Kidney (tissue), 14 donors: Measurements from ENCODE around the gene TNPO1. TPM values are rescaled to one million over a fixed set of nuclear protein-coding genes. Genes with fewer than 3 reads are reported as not detected.
A peak's percentile ranks its signal among the peaks of the same experiment; 100 is the strongest.

Experiments
- DNase-seq, 5 donors: peaks; one replicate each; pipeline ENCODE4 v3.0.0-alpha.2; 2013 to 2020
- FAIRE-seq: peaks from 2 replicates; lab custom pipeline; 2012; peaks lifted over from hg19 to GRCh38; lab: Jason Lieb, UNC
- H3K27ac ChIP-seq, 2 donors: one replicate each; pipeline ENCODE4 v1.7.0; 2013; ENCODE audit warnings: low read depth in 2 of 2, low read length in 2 of 2, inconsistent platforms in 1 of 2
- H3K27me3 ChIP-seq: one replicate; pipeline ENCODE4 v1.7.1; 2013; ENCODE audit warnings: low read length, inconsistent platforms; ENCODE audit not compliant: control insufficient read depth, insufficient read depth
- H3K36me3 ChIP-seq, 3 donors: one replicate each; pipeline versions ENCODE4 v1.7.0 to v1.7.1; 2013; ENCODE audit warnings: low read length in 3 of 3, control low read depth in 1 of 3, inconsistent platforms in 1 of 3; ENCODE audit not compliant: insufficient read depth in 3 of 3, control insufficient read depth in 2 of 3
- H3K4me1 ChIP-seq, 3 donors: one replicate each; pipeline versions ENCODE4 v1.7.0 to v1.7.1; 2013; ENCODE audit warnings: low read length in 3 of 3, inconsistent platforms in 1 of 3, low read depth in 1 of 3; ENCODE audit not compliant: control insufficient read depth in 2 of 3, insufficient read depth in 2 of 3
- H3K4me3 ChIP-seq, 3 donors: one replicate each; pipeline versions ENCODE4 v1.7.0 to v1.8.1; 2013; ENCODE audit warnings: low read length in 3 of 3, control low read depth in 1 of 3, inconsistent platforms in 1 of 3
- H3K9ac ChIP-seq, 3 donors: one replicate each; pipeline versions ENCODE4 v1.7.0 to v1.7.1; 2013; ENCODE audit warnings: low read length in 3 of 3, control low read depth in 1 of 3, inconsistent platforms in 1 of 3
- H3K9me3 ChIP-seq, 3 donors: one replicate each; pipeline versions ENCODE4 v1.7.0 to v1.7.1; 2013; ENCODE audit warnings: low read length in 3 of 3, control low read depth in 1 of 3, inconsistent platforms in 1 of 3; ENCODE audit not compliant: control insufficient read depth in 2 of 3, insufficient read depth in 1 of 3
- intact Hi-C: fragments of 100-400 bp; cut with DNase I; formaldehyde crosslinking; loops from one replicate; pipeline ENCODE4 v1.11.1; 2022
- polyA plus RNA-seq: library from polyadenylated mRNA; stranded (reverse); fragments of 350-450 nt; fragmentation: Illumina TruSeq; extraction: RNeasy Lipid Tissue Mini Kit (QIAGEN cat#74804); gene quantifications from one replicate; pipeline ENCODE4 v1.2.3, GENCODE V29; 2014; ENCODE audit warnings: low read depth, low replicate concordance; ENCODE audit not compliant: insufficient read depth
- total RNA-seq: library from RNA; stranded (reverse); fragmentation: NEBNext Ultra II Directional; extraction: Animal tissue kit (Norgen Biotek cat#: 25700); gene quantifications from one replicate; pipeline ENCODE4 v1.2.1, GENCODE V29; 2021
- TF ChIP-seq, protein P1 (sequence below): IDR thresholded peaks from 3 replicates; pipeline ENCODE4 v1.5.1; 2012; ENCODE audit warnings: mild to moderate bottlenecking, moderate library complexity, borderline replicate concordance; ENCODE audit not compliant: insufficient read depth; ENCODE audit errors: extremely low read depth
- donor health status: control.
- donor health status: control.
- donor health status: control.
- donor health status: control.
- donor health status: control.
- donor health status: DM: yes; HTN: yes; CAD: no.
- donor health status: Normal renal cell carcinoma (clear cell type).

Gene TNPO1
- total and polyA plus RNA-seq, 2 donors from 2014 or later: 15.6 to 86.6 TPM

DNA sequence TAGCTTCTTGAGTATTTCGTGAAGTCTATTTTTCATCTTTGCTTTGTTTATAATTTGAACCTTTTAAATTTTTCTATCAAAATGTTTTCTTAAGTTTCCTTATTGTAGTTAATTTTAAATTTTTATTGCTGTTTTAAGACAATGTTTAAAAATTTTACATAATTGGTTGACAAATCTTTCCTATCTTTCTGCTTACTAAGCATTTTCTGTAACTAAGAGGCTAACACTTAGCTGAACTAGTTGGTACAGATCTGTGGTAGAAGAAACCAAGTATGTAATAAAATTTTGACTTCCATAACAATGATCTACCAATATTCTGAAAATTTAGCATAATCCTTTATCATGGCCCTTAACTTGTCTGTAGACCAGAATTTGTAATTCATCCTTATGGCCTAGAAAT, 32.3 kb upstream of the TNPO1 start:
- H3K27ac ChIP-seq: no peak overlapping the region
- intact Hi-C loops: no loop called here
- H3K4me1 ChIP-seq: no peaks in the 10 kb centered on the region
- H3K9ac ChIP-seq: no peak overlapping the region
- no peaks in the 10 kb centered on the region for H3K36me3 ChIP-seq
- H3K4me3 ChIP-seq: no peak overlapping the region
- H3K9me3 ChIP-seq: peaks cover 0 to 13% (median 4%) of the 10 kb centered on the region in 3 donors
- peak; percentile 68 for FAIRE-seq
- no peaks in the 10 kb centered on the region for H3K27me3 ChIP-seq
- TF ChIP-seq, protein P1, sequence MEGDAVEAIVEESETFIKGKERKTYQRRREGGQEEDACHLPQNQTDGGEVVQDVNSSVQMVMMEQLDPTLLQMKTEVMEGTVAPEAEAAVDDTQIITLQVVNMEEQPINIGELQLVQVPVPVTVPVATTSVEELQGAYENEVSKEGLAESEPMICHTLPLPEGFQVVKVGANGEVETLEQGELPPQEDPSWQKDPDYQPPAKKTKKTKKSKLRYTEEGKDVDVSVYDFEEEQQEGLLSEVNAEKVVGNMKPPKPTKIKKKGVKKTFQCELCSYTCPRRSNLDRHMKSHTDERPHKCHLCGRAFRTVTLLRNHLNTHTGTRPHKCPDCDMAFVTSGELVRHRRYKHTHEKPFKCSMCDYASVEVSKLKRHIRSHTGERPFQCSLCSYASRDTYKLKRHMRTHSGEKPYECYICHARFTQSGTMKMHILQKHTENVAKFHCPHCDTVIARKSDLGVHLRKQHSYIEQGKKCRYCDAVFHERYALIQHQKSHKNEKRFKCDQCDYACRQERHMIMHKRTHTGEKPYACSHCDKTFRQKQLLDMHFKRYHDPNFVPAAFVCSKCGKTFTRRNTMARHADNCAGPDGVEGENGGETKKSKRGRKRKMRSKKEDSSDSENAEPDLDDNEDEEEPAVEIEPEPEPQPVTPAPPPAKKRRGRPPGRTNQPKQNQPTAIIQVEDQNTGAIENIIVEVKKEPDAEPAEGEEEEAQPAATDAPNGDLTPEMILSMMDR: no peak
- no peak for DNase-seq

DNA sequence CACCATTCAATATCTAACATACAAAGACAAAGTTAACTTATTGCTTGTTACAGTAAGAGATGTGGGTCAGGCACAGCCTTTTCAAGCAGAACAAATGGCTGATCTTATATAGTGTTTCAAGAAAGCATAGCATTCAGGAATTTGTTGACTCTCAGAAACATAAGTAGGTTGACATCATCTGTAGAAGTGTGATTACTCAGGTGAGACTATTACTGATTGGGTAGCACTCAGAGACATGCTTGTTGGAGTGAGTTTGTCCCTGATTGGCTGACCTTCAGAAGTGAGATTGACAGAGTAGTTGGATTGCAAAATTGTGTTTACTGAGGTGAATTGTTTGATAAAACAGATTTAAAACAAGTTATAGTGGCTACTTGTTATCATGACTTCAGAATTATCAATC, 30.7 kb upstream of the TNPO1 start:
- Histone ChIP-seq H3K4me3 (no peak overlapping the region), H3K27me3 (no peaks in the 10 kb centered on the region), H3K36me3 (no peaks in the 10 kb centered on the region), H3K9ac (no peak overlapping the region), H3K9me3 (no peaks in the 10 kb centered on the region), H3K4me1 (no peaks in the 10 kb centered on the region), H3K27ac (no peak overlapping the region)
- intact Hi-C loops: no loop called here
- FAIRE-seq: no peak
- peak in 2 of 5 donors; percentile 47 to 52 for DNase-seq
- TF ChIP-seq, protein P1: no peak

DNA sequence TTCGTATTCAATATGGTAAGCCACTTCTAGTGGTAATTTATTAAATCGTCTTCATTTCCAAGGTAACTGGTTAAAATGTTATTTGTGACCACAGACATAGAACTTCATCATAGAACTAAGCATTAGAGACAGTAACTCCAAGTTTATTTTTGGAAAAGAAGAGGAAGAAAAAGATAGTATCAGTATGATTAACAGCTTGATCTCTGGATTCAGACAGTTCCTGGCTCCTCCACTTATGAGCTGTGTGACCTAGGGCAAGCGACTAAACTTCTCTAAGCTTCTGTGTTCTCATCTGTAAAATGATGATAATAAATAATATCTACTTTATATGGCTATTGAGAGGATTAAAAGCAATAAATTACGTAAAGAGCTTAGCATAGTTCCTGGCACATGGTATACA, 29.8 kb upstream of the TNPO1 start:
- intact Hi-C loops: no loop called here
- Histone ChIP-seq H3K4me3 (no peak overlapping the region), H3K4me1 (no peaks in the 10 kb centered on the region), H3K9ac (no peak overlapping the region), H3K9me3 (no peaks in the 10 kb centered on the region), H3K27me3 (no peaks in the 10 kb centered on the region), H3K36me3 (no peaks in the 10 kb centered on the region), H3K27ac (no peak overlapping the region)
- TF ChIP-seq, protein P1: no peak
- no peak for DNase-seq
- FAIRE-seq: no peak

DNA sequence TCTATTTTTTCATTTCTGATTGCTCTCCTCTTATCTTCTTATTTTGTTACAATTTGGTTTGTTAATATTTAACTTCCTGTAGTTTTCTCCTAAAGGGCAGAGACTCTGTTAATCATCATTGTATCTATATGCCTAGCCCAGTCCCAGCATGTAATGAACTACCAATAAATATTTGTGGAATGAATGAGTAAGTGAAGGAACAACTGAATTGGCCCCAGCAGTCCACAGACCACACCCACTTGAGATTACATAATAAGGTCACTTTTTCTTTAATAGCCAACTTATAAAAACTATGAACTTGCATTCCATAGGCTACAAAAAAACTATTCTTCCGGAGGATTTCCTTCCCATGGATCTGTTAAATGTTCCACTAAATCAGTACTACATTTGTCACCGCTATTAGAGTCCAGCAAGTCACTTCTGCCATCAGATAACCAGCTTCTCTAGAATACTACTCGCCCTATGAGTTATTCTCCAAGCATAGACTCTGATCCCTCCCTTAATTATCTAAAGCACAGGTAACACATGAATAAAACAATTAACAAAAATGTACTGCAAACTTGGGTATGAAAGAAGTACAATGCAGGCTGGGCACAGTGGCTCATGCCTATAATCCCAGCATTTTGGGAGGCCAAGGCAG, 27.5 kb upstream of the TNPO1 start:
- DNase-seq (no peak), FAIRE-seq (no peak)
- intact Hi-C loops: no loop called here
- no peak overlapping the region for H3K4me3 ChIP-seq
- H3K27ac ChIP-seq: no peak overlapping the region
- no peak overlapping the region for H3K9ac ChIP-seq
- H3K9me3 ChIP-seq: no peaks in the 10 kb centered on the region
- H3K27me3 ChIP-seq: no peaks in the 10 kb centered on the region
- H3K4me1 ChIP-seq: no peaks in the 10 kb centered on the region
- TF ChIP-seq, protein P1: no peak
- H3K36me3 ChIP-seq: no peaks in the 10 kb centered on the region
